HUES48 (cell line): ENCODE measurements around the gene LRRN3.
"Not testable (repeated sequence)": the region's sequence is repeated elsewhere in the genome, so short reads cannot be mapped to it uniquely, and the experiment has no call there.

Source experiments
- H3K27ac ChIP-seq: one replicate; pipeline ENCODE4 v1.7.0; 2013; ENCODE audit warnings: low read depth, low read length, inconsistent platforms
- H3K27me3 ChIP-seq: 2 replicates; pipeline ENCODE4 v1.6.1; 2013; ENCODE audit warnings: mild to moderate bottlenecking, low read length; ENCODE audit not compliant: control insufficient read depth, insufficient read depth
- H3K36me3 ChIP-seq: 2 replicates; pipeline ENCODE4 v1.6.1; 2013; ENCODE audit warnings: low read length; ENCODE audit not compliant: control insufficient read depth, insufficient read depth
- H3K4me1 ChIP-seq: 2 replicates; pipeline ENCODE4 v1.6.1; 2013; ENCODE audit warnings: mild to moderate bottlenecking, low read length; ENCODE audit not compliant: control insufficient read depth, insufficient read depth
- H3K4me3 ChIP-seq: 2 replicates; pipeline ENCODE4 v1.5.1; 2013; ENCODE audit warnings: mild to moderate bottlenecking, low read depth, low read length
- H3K9ac ChIP-seq: 2 replicates; pipeline ENCODE4 v1.6.1; 2013; ENCODE audit warnings: mild to moderate bottlenecking, low read depth, low read length, moderate library complexity
- H3K9me3 ChIP-seq: 2 replicates; pipeline ENCODE4 v1.6.1; 2013; ENCODE audit warnings: low read length; ENCODE audit not compliant: control insufficient read depth, insufficient read depth

Gene LRRN3

DNA sequence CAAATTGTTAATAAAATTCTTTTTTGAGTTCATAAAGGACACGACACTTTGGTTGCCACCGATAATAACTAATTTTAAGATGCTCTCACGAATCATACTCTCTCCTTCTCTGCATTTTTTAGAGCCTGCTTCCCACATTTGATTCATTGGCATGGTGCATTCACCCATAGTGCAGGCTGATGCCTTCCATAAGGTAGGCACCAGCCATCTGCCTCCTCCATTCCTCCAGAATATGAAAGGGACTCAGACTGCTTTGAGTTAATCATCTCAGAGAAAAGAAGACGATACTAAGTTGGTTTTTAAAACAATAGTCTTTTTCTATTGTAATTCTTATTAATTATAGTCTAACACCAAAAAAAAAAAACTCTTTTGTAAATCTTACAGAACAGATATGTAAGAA lies 33.9 kb upstream of the LRRN3 start:
- H3K9ac ChIP-seq: no peak overlapping the region
- no peaks in the 10 kb centered on the region for H3K36me3 ChIP-seq
- H3K9me3 ChIP-seq: no peaks in the 10 kb centered on the region
- no peak overlapping the region for H3K4me3 ChIP-seq
- H3K4me1 ChIP-seq: peaks cover 14% of the 10 kb centered on the region
- no peaks in the 10 kb centered on the region for H3K27me3 ChIP-seq
- H3K27ac ChIP-seq: no peak overlapping the region

DNA sequence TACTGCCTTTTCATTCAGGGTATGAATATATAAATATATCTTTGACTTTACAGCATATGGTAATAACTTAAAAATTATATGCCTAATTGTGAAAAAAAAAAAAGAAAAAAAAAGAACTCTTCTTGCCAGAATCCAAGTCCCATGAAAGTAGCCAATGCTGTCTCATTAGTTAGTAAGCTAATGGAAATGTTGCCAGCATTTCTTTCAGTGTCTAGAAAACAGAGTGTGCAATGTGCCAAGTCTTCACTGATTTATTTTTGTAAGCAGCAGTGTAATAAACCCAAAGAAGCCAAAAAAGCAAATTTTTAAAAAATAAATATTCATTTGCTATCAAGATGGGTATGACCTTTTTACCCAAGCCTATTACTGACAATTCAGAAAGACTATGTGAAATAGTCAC lies 31.1 kb upstream of the LRRN3 start:
- peaks cover 11% of the 10 kb centered on the region for H3K9me3 ChIP-seq
- H3K27me3 ChIP-seq: no peaks in the 10 kb centered on the region
- H3K9ac ChIP-seq: no peak overlapping the region
- H3K4me1 ChIP-seq: no peaks in the 10 kb centered on the region
- H3K36me3 ChIP-seq: no peaks in the 10 kb centered on the region
- H3K27ac ChIP-seq: no peak overlapping the region
- no peak overlapping the region for H3K4me3 ChIP-seq

DNA sequence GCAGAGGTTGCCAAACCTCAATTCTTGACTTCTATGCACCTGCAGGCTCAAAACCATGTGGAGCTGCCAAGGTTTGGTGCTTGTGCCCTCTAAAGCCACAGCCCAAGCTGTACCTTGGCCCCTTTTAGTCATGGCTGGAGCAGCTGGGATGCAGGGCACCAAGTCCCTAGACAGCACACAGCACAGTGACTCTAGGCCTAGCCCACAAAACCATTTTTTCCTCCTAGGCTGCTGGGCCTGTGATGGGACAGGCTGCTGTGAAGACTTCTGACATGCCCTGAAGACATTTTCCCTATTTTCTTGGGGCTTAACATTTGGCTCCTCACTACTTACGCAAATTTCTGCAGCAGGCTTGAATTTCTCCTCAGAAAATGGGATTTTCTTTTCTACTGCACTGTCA lies 27.8 kb upstream of the LRRN3 start:
- H3K4me1 ChIP-seq: no peaks in the 10 kb centered on the region

DNA sequence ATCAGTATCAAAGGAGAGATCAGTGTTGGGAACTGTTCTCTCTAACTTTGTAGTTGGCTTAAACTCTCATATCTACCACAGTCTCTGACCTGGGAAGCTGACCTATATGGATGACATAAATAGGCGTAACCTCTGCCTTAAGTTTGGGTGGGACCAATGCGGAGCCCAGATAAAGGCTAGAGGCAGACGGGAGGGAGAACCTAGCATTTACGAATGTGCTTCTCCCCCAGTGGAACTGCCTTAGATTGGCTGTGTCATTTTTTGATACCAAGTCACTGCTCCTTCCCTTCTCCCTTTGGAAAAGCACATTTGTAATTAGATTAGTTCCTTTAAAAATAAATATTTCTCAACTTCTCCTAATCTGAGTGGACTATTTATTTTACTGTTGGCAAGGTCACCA lies 23.7 kb upstream of the LRRN3 start:
- H3K9ac ChIP-seq: no peak overlapping the region
- H3K27me3 ChIP-seq: no peaks in the 10 kb centered on the region
- peaks cover 15% of the 10 kb centered on the region for H3K9me3 ChIP-seq

More for the DNA sequence above, 27.8 kb upstream of the LRRN3 start:
- Histone ChIP-seq H3K27me3 (no peaks in the 10 kb centered on the region), H3K36me3 (no peaks in the 10 kb centered on the region), H3K27ac (no peak overlapping the region), H3K9me3 (peaks cover 15% of the 10 kb centered on the region), H3K4me3 (no peak overlapping the region), H3K9ac (no peak overlapping the region)

DNA sequence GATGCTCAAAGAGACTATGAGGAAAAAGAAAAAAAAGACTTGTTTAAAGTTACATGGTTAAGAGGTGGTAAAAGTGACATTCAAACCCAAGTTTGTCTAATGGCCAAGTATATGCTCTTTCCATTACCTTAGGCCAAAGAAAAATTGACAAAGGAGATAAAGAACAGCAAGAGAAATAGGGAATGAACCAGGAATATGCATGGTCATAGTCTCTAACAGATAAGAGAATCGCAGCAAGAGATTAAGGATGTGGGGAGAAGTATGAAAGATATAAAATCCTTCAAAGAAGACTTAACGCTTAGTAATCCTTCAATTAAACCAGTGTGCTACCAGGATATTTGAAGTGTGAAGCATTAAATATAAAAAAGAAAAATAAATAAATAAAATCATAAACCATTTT lies 23.2 kb upstream of the LRRN3 start:
- Histone ChIP-seq H3K9me3 (peaks cover 12% of the 10 kb centered on the region), H3K9ac (no peak overlapping the region), H3K27me3 (no peaks in the 10 kb centered on the region), H3K36me3 (no peaks in the 10 kb centered on the region), H3K4me1 (0 out of 2 replicates have a peak, but pooled peaks cover 8% of the 10 kb centered on the region), H3K4me3 (no peak overlapping the region), H3K27ac (no peak overlapping the region)

More for the DNA sequence above, 23.7 kb upstream of the LRRN3 start:
- H3K36me3 ChIP-seq: no peaks in the 10 kb centered on the region
- no peak overlapping the region for H3K27ac ChIP-seq
- H3K4me3 ChIP-seq: no peak overlapping the region
- H3K4me1 ChIP-seq: 0 out of 2 replicates have a peak, but pooled peaks cover 4% of the 10 kb centered on the region

DNA sequence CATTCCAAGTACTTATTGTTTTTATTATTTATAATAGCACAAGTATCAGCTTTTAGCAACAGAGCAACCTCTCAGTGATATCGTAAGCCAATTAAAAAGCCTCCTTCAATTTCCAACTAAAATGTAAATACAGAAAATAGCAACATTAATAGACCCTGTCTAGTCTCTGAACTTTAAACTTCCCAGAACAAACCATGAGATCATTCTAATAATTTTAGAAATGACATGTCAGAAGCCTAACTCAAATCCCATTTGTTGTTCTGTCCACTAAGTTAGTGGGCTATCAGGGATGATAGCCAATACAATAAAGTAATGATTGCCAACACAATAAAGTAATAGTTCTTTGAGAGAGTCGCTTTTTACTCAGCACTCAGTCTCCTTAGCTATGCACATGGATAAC lies 22.3 kb upstream of the LRRN3 start:
- Histone ChIP-seq H3K4me1 (0 out of 2 replicates have a peak, but pooled peaks cover 8% of the 10 kb centered on the region), H3K9me3 (peaks cover 7% of the 10 kb centered on the region; the same call in 1 of the 2 replicates), H3K27me3 (no peaks in the 10 kb centered on the region), H3K36me3 (no peaks in the 10 kb centered on the region), H3K9ac (no peak overlapping the region), H3K27ac (no peak overlapping the region), H3K4me3 (no peak overlapping the region)

DNA sequence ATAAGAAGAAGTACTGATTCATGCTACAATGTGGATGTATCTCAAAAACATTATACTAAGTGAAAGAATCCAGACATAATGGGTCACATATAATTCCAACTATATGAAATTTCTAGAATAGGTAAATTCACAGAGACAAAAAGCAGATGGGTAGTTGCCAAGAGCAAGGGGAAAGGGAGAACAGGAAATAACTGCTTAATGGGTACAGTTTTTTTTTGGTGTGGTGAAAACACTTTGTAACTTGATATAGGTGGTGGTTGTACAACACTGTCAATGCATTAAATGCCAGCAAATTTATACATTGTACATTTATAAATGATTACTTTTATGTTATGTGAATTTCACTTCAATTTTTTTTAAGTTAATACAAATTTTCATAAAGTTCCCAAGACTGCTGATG lies 19.4 kb upstream of the LRRN3 start:
- Histone ChIP-seq H3K27ac (no peak overlapping the region), H3K9ac (no peak overlapping the region), H3K9me3 (no peaks in the 10 kb centered on the region), H3K4me1 (peaks cover 18% of the 10 kb centered on the region), H3K4me3 (no peak overlapping the region), H3K36me3 (no peaks in the 10 kb centered on the region), H3K27me3 (no peaks in the 10 kb centered on the region)

DNA sequence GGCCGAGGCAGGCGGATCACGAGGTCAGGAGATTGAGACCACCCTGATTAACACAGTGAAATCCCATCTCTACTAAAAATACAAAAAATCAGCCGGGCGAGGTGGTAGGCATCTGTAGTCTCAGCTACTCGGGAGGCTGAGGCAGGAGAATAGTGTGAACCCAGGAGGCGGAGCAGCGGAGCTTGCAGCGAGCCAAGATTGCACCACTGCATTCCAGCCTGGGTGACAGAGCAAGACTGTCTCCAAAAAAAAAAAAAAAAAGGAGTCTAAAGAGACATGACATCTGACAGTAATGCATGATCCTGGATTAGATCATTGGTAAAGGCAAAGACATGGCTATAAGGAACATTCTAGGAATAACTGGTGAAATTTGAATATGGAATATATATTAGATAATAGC lies 18.3 kb upstream of the LRRN3 start:
- not testable (repeated sequence) for H3K9ac ChIP-seq, H3K4me3 ChIP-seq, H3K36me3 ChIP-seq, H3K27ac ChIP-seq, H3K27me3 ChIP-seq, H3K9me3 ChIP-seq
- peaks cover 26% of the 10 kb centered on the region for H3K4me1 ChIP-seq

DNA sequence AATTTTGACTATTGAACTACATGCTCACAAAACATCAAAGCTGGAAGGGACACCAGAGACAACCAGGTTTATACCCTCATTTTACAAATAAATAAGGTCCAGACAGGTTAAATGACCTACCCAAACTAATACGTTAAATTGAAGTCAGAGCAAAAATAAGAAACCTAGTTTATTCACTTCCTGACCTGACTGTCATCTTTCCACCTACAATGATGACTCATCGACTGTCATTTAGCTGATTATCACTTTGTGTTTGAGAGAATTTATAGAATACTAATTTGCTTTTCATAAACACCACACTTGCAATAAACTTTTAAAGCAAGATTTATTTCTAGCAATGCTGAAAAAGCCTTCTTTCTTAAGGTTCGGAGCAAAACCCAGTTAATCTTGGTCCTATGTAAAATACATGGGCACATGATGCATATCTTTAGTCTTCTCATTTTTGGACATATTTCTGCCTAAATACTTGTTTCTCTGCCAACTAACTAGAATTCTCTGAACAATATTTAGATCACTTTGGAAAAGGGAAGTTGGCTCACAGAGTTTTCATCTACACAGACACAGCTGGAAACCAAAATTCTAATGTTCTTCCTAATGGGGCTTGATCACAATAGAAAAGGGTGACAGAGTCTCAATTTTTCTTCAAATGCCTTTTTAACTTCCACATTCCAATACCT lies 16.7 kb upstream of the LRRN3 start:
- H3K27ac ChIP-seq: no peak overlapping the region
- no peaks in the 10 kb centered on the region for H3K36me3 ChIP-seq
- H3K9ac ChIP-seq: no peak overlapping the region
- no peaks in the 10 kb centered on the region for H3K9me3 ChIP-seq
- peaks cover 26% of the 10 kb centered on the region for H3K4me1 ChIP-seq
- no peaks in the 10 kb centered on the region for H3K27me3 ChIP-seq
- H3K4me3 ChIP-seq: no peak overlapping the region

DNA sequence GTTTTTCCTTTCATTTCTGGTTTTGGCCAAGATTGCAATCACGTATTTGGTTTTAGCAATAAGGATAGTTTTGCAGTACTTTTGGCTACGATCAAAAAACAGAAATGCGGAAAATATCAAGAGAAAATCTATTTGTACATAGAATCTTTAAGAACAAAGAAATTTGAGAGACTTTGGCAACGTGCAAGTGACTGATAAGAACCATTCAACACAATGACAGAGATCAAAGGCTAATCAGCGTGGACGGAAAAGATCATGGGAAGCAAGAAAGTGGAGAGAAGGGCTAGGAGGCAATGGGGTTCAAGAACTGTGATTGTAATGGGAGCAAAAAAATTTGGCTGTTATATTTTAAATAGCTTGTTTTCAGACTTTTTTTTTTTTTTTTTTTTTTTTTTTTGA lies 16.2 kb upstream of the LRRN3 start:
- no peak overlapping the region for H3K27ac ChIP-seq
- no peaks in the 10 kb centered on the region for H3K27me3 ChIP-seq
- peaks cover 26% of the 10 kb centered on the region for H3K4me1 ChIP-seq
- H3K9me3 ChIP-seq: no peaks in the 10 kb centered on the region
- H3K9ac ChIP-seq: no peak overlapping the region
- no peaks in the 10 kb centered on the region for H3K36me3 ChIP-seq
- no peak overlapping the region for H3K4me3 ChIP-seq

DNA sequence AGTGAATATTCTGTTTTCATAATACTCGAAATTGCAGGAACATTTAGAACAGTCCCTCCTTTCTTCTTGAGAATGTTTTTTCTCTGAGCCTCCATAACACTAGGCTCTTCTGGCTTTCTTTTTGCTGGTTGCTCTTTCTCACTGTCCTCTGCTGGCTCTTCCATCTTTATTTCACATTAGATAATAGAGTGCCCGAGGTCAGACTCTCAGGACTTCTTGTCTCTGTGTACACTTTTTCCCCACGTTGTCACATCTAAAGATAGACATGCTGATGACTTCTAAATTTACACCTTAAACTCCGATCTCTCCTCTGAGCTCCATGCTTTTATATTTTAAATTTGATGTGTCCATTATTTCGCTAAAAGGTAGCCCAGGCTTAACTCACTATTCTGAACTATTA lies 15.4 kb upstream of the LRRN3 start:
- H3K36me3 ChIP-seq: no peaks in the 10 kb centered on the region
- no peak overlapping the region for H3K9ac ChIP-seq
- H3K4me1 ChIP-seq: peaks cover 26% of the 10 kb centered on the region
- H3K27me3 ChIP-seq: no peaks in the 10 kb centered on the region
- H3K9me3 ChIP-seq: no peaks in the 10 kb centered on the region
- H3K4me3 ChIP-seq: no peak overlapping the region
- no peak overlapping the region for H3K27ac ChIP-seq
